DMS53 treated with DMSO at 0.1 percent for 48 hours (cell line): ENCODE results near the gene TRAF3.
"Not testable (repeated sequence)": the region's sequence is repeated elsewhere in the genome, so short reads cannot be mapped to it uniquely, and the experiment has no call there.

Source experiments
- DNase-seq: peaks from one replicate; lab custom pipeline; 2025; ENCODE audit not compliant: unreplicated experiment; lab: John Stamatoyannopoulos, UW

The TRAF3 gene

DNA sequence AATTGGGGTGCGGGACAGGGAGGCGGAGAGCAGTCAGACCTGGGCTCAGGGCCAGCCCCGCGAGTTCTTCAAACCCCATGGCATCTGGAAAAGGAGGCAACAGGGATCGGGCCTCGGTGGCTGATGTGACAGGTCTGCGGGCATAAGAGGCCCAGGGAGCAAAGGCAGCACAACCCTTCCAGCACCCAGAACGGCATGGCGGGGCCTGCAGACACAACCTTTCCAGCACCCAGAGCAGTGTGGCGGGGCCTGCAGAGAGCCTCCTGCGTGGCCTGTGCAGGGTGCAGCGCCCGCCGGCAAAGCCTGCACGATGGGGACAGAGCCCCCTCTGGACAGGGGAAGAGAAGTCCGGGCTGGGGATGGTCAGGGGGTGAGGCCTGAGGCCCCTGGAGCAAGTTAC lies 26.2 kb upstream of the TRAF3 start:
- no peak for DNase-seq

DNA sequence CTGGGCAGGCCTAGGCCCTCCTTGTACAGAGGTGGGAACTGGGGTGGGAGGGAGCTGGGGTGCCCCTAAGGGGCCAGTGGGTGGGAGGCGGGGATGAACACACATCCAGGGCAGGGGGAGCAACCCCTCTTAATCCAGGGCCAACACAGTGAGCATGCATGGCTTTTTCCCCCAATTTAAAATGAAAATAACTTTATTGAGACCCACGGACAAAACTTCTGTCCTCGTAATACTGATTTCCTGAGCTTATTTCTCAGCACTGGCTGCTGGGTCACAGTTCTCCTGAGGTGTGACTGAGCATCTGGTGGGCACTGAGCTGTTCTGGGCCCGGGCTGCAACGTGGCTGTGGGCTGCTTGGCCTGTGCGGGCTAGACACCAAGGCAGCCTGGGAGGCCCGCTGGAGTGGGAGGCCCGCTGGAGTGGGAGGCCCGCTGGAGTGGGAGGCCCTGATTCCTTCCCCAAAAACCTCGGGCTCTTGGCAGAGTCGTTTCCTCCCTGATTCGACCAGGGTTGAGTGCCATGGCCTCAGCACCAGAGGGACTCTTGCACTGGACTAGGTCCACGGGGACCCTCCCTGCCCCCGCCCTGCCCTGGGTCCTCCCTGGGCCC lies 24.9 kb upstream of the TRAF3 start:
- DNase-seq, result no peak

DNA sequence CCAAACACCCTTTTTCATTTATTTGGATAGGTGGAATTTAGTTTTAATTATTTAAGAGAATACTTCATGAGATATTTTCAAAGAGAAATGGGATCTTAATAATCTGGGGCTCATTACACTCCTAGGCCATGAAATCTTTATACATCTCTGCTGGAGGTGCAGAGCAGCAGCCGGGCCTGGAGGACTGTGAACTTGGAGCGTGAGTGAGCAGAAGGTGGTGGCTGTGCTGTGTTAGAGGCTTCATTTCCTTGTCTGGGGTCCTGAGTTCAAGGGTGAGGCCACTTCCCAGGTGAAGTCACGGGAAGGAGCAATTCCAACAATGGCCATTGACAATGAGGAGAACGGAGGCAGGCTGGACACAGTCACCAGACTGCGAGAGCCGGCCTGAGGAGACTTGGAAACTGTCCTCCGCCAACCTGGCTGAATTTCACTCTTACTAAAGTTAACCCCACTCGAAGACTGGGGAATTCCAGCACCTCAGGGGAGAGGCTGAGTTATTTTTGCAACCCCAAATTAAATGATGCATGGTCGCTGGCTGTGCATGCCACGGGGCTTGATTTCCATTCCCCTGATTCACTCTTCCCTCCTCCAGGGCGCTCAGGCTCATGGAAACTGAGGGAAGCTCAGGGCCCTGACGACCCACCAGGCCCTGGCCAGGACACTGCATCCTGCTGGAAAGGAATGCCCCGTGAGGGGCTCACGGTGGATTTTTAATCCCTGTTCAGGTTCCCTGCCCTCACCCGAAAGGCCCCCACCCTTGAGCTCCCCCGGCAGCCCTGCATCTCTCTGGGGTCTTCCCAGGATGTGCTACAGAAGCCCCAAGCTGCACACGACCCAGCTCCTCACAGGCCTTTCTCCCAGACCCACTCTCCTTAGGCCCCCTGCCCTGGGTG lies 22.6 kb upstream of the TRAF3 start:
- DNase-seq, result no peak

DNA sequence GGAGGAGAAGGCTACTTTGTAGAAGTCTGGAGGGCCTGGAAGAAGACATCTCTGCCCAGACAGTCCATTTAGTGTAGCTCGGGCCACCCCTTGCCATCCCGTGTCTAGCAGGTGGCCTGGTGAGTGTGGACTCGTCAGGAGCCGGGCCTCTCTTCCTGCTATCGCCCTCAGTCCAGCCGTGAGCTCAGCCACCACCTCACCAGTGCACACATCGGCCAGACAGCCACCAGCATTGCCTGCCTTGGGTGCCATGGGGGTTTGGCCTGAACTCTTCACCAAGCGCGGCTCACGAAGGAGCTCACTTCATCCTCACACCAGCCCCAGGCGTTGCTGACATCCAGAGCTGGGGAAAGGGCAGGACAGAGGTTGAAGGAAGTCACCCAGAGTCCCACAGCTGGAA lies 19.6 kb upstream of the TRAF3 start:
- DNase-seq, result no peak

DNA sequence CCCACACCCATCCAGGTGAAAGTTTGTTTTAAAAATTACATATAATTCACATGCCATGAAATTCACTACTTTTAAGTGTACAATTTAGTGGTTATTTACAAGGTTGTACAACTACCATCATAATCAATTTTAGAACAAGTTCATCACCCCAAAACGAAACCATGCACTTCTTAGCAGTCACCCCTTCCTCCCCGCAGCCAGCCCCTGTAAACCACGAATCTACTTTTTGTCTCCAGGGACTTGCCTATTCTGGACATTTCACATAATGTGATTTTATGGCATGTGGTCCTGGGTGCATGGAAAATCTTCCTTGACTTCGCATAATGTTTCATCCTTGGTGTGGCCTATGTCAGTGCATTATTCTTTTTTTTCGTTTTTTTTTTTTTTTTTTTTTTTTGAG lies 19.2 kb upstream of the TRAF3 start:
- no peak for DNase-seq

DNA sequence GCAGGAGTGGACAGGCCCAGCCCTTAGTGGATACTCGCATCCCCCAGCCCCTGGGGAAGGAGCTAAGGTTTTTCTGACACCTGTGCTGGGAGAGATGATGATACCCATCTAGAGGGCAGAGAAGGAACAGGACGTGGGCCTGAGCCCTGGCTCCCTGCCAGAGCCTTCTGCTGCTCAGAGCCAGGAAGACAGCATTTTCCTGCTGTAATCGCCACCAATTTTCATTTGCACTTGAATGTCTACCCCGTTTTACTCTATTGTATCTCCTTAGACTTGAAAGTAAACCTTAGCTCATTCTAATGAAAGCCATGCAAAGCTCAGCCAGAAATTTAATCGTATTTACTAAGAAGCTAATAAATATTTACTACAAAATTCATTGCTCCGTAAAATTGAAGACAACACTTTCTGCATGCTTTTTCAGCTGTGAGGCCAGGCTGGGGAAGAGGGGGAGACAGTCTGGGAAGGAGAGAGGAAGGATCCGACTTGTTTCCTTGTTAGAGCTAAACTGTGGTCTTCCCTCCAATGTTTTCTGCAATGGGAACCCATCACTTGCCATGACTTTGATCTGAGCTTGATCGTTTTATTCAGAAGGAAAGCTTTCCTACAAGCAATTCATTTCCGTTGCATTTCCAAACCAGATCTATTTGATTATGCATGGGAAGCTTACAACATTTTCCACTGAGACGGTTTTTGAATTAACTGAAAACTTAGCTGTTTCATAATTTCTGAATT lies 17.6 kb upstream of the TRAF3 start:
- DNase-seq, result no peak

DNA sequence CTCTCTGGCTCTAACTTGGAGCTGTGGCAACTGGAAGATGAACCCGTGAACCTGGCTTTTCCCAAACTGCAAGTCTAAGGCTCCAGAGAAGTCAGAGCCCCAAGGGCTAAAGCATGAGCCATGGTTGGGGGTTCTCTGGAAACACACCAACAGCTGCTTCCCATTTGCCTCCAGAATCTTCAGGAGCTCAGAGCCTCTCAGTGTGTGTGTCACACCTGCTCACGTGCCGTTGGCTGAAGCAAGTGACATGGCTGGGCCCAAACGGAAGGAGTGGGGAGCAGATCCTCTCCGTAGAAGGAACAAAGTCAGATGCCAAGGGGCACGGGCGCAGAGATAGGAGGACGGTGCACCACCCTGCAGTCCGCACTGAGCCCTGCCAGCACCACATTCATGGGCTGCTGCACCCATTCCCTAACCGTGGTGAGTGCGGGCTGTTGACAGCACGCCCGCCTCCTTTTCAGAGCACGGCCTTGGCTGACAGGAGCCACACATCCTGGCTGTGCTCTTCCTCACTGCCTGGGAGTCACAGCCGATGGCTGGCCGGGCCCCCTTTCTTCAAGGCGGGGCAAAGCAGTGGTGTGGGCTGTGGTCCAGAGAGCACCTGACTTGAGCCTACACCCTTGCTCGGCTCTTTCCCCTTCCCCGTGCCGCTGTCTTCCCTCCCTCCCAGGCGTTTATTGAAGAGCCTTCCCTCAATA lies 16.6 kb upstream of the TRAF3 start:
- no peak for DNase-seq

DNA sequence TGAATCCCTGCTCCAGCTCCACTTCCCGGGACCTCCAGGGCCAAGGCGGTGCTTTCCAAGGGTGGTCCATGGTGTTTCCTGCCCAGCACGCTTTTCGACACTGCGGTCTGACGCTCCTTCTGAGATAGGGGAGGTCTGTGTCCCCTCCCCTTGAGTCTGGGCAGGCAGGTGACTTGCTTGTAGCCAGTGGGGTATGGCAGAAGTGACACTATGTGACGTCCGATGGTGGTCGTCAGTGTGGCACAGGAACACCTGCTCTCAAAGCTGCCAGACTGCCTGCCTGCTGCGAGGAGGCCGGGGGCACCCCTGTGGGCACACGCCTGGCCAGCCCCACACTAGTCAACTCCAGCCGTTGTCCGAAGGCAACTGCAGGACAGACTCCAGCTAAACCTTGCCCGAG lies 16.0 kb upstream of the TRAF3 start:
- no peak for DNase-seq

DNA sequence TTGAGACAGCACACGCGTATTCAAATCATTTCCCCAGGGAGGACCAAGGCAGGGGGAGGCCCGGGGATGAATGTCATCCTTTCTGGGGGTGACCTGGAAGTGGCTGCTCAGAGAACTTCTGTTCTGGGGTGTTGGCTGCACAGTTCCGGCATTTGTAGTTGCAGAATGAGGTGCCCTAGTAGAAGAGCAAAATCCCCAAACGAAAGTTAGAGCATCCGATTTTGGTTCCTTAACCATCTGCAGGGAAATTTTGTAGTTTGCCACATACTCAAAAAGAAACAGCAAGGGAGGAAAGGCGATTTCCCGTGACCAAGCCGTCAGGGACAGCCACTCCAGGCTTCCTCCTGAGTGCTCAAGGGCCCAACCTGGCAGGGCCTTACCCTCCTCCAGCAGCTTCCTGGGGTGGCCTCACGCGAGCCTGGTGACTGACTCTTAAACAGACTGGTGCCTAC lies 13.0 kb upstream of the TRAF3 start:
- DNase-seq, result no peak

DNA sequence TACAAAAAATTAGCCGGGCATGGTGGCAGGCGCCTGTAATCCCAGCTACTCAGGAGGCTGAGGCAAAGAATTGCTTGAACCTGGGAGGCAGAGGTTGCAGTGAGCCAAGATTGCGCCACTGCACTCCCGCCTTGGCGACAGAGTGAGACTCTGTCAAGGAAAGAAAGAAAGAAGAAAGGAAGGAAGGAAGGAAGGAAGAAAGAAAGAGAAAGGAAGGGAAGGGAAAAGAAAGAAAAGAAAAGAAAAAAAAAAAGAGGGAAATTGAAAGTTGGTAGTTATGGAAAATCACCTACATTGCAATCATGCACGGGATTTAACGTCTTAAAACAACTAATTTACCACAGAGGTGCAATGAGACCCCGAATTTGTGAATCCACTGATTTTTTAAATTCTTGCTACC lies 11.5 kb upstream of the TRAF3 start:
- not testable (repeated sequence) for DNase-seq

DNA sequence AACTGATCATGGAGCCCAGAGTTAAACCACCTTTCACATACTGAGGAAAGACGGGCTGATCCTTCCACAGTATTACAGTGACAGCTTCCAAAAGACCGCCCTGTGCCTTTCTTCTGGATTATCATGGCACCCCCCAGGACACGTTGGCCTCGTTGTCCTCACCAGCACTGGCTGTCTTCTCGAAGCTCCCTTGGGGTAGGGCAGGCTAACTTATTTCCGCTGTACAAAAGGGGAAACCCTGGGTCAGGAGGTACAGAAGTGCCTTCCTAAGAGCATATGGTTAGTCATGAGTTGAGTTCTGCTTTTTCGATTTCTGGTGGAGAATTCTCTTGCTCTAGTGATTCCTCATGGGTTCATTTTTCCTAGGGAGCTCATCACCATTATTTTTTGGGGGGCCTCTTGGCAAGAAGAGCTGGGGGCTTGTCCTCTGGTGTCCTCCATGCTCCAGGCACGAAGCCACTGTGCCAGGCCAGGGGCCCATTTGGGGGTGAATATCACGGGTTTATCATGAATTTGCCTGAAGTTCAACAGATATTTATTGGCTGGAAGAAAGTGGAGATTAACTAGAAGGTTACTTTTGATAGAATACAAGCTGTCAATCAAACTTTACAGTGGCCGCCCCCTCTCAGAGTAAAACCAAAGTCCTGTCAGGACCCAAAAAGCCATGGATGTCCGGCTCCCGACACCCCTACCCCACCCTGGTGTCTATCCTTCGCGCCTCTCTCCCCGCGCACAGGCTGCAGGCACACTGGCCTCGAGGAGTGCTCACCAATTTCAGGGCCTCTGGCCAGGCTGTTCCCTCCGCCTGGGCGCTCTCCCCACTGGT lies 8.8 kb upstream of the TRAF3 start:
- DNase-seq, result no peak

DNA sequence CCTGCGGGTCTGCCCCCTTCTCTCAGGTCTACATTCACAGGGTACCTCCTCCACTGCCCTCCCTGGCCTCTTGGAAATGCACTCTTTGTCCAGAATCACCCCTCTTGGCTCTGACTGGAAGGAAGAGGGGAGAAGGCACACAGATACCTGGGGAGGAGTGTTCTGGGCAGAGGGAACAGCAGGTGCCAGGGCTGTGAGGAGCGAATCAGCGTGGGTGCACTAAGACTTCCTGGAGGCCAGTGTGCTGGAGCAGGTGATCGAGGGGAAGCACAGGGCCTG lies 8.3 kb upstream of the TRAF3 start:
- no peak for DNase-seq

DNA sequence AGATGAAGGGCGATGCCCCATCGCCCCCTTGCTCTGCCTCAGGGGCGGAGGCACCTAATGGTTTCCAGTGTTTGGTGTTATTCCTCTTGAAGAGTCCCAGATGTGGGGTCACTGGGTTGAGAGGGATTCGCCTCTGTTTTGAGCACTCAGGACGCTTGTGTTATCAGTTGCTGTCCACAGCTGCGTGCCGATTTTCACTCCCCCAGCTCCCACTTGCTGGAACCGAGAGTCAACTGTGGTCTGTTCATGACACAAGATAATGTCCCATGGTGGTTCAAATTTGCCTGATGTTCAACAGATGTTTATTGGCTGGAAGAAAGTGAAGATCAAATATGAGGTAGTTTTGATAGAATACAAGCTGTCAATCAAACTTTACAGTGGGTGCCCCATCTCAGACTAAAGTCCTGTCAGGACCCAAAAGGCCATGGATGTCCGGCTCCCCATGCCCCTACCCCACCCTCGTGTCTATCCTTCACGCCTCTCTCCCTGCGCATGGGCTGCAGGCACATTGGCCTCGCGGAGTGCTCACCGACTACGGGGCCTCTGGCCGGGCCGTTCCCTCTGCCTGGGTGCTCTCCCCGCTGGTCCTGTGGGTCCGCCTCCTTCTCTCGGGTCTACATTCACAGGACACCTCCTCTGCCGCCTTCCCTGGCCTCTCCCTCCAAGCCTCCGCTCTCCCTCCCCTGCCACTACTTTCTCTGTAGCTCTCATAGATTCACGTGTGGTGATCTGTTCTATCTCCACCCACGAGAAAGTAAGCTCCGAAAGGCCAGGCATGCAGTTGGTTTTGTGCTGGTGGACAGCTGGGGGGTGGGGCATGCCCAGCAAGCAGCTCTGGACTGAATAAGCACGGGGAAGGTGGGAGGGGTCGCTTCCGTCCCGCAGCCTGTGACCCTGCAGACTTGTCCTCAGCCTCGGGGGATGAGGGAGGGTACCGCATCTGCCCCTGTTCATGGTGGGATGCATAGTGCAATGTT lies 6.8 kb upstream of the TRAF3 start:
- DNase-seq, result no peak

DNA sequence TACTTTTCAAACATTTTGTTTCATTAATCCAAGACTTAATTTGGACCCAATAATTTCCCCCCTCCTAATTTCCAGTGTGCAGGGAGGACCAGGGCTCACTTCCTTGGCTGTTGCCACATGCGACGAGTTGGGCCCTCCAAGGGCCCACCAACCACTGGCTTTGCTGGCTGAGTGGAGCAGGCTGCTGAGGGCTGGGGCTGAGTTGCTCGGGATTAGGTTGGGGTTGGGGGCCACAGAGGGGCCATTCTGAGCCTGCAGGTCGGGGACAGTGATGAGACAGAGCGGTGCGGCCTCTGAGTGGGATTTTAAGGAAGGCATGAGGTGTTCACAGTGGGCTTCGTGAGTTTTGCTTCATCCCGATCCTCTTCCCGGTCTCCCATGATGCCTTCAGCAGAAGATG lies 6.1 kb upstream of the TRAF3 start:
- no peak for DNase-seq

DNA sequence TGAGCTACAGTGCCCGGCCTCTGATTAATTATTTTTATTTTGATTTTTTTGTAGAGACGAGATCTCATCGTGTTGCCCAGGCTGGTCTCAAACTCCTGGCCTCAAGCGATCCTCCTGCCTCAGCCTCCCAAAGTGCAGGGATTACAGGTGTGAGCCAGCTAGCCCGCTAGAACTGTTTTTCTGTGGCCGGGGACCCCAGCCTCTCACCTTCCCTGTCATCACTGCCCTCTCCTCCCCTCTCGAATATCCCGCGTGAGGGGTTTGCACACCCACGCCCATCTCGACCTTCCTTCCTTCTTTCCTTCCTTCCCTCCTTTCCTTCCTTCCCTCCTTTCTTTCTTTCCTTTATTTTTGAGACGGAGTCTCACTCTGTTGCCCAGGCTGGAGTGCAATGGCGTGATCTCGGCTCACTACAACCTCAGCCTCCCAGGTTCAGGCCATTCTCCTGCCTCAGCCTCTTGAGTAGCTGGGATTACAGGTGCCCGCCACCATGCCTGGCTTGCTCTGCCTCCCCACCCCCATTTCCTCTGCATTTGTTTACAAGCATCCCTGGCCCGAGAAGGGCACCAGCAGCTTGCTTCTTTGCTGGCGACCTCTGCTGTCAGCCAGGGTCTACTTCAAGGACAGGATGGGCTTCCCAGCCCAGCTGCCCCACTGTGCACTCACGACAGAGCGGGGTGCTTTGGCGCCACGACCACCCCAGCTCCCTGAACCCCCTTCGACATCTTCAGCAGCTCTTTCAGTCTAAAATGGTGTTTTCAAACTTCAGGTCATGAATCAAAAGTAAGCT lies 4.3 kb upstream of the TRAF3 start:
- DNase-seq, result no peak

DNA sequence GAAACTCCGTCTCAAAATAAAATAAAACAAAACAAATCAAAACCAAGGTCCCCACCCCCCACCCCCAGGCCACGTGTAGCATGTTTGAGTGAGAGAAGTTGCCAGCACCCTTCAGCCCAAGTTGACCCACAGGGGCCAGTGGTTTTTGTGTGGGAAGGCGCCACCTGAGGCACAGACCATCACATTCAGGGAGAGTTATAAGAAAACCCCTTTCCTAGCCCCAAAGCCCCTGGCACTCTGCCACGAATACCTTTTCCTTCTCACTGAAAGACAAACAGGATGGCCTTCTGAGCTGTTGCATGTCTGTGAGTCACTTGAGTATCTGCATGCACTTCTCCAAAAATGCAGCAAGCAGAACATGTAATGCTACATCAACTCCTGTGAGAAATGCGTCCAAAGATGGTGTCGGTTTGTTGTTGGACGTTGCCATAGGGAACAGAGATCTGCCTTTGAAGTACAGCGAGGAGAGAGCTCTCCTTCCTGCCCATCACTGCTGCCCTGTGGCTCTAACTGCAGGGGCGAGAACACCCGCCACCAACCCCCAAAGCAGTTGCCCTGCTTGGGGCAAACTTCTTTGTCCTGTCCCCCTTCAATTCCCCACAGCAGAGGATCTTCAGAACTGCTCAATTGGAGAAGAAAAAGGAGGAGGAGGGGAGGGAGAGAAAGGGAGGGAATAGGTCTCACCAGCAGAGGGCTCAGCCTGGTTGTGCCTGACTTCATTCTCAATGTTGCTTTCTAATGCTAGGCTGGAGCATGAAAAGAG lies 2.7 kb upstream of the TRAF3 start:
- peak; percentile 58 for DNase-seq

DNA sequence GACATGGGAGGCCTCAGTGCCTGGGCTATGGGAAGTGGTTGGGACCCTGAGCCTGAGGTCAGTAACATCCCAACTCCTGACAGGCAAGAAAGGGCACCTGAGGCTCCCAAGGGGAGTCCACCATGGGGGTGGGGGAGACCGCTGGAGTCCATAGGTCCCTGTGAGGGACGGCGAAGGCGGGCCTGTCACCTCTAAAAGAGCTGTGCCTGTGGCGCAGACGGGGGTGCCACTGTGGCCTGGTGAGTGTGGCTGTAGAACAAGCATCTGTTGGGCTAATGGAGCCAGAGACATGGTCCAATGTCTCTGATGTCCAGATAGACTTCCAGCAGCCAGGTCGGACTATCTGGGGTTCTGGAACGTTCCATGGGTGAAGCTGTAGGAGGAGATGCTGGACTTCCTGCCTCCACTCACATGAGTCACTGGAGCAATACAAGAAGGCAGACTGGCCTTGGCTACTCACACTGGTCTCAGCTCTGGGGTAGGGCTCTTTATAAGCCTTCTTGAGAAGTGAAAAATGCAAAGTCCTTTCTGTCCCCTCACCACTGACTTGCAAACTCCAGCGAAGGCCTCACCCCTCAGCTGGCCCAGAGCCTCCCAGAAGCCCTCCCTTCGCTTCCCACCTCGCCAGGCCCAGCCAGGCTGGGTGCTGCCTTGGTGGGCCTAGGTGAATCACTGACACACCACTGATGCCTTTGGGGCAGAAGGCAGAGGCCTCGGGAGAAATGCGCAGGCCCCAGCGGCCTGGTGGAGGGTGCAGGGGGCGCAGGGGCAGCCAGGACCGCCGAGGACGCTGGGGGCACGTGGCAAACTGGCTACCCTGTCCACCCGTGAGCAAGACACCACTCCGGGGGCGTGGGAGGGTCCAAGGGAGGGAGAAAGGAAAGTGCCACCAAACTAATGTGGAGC lies 1.1 kb upstream of the TRAF3 start:
- DNase-seq, result peak; percentile 6
